Osteocyte (in vitro differentiated cells): ENCODE measurements around the gene LRBA. TPM values are rescaled to one million over a fixed set of nuclear protein-coding genes. Genes with fewer than 3 reads are reported as not detected.

Experiments used
- DNase-seq: peaks from one replicate; pipeline ENCODE4 v3.0.0; 2021; ENCODE audit warnings: mixed read lengths; ENCODE audit not compliant: unreplicated experiment; ENCODE audit errors: extremely low spot score
- H3K27ac Mint-ChIP-seq: one replicate; pipeline ENCODE4 v1.8.0; 2021; ENCODE audit warnings: mild to moderate bottlenecking, mixed read lengths; ENCODE audit not compliant: unreplicated experiment
- H3K27me3 Mint-ChIP-seq: one replicate; pipeline ENCODE4 v1.8.0; 2021; ENCODE audit warnings: mixed read lengths; ENCODE audit not compliant: unreplicated experiment
- H3K36me3 Mint-ChIP-seq: one replicate; pipeline ENCODE4 v1.8.0; 2021; ENCODE audit warnings: mixed read lengths; ENCODE audit not compliant: unreplicated experiment
- H3K4me1 Mint-ChIP-seq: one replicate; pipeline ENCODE4 v1.8.0; 2021; ENCODE audit warnings: mixed read lengths; ENCODE audit not compliant: unreplicated experiment
- H3K4me3 Mint-ChIP-seq: one replicate; pipeline ENCODE4 v1.8.0; 2021; ENCODE audit warnings: mild to moderate bottlenecking, moderate library complexity, mixed read lengths; ENCODE audit not compliant: unreplicated experiment
- H3K9me3 Mint-ChIP-seq: one replicate; pipeline ENCODE4 v1.8.0; 2021; ENCODE audit warnings: mixed read lengths; ENCODE audit not compliant: unreplicated experiment
- CTCF ChIP-seq: fragments of 200-600 bp; sonication (generic); IDR thresholded peaks from 2 replicates; pipeline ENCODE4 v1.5.0; 2021; ENCODE audit warnings: antibody characterized with exemption, mild to moderate bottlenecking, moderate library complexity
- total RNA-seq: library from RNA; stranded (reverse); gene quantifications from 2 replicates; pipeline ENCODE4 v1.2.1, GENCODE V29; 2021

Gene LRBA
- total RNA-seq, 1 donor from 2014 or later, result 40.8 TPM

GRCh38 chr4:150591406-150591805, 423.7 kb downstream of the LRBA start:
- peak overlapping the region; percentile 87 for H3K27ac Mint-ChIP-seq
- H3K4me3 Mint-ChIP-seq, result peak overlapping the region; percentile 99
- H3K36me3 Mint-ChIP-seq, result peaks cover 1% of the 10 kb centered on the region
- no peaks in the 10 kb centered on the region for H3K9me3 Mint-ChIP-seq
- peaks cover 70% of the 10 kb centered on the region for H3K4me1 Mint-ChIP-seq
- peak; percentile 91 for DNase-seq
- H3K27me3 Mint-ChIP-seq, result no peaks in the 10 kb centered on the region
- TF ChIP-seq CTCF, result peak; percentile 31

- Mint-ChIP-seq H3K27ac (peak overlapping the region; percentile 87), H3K36me3 (peaks cover 7% of the 10 kb centered on the region), H3K4me3 (peak overlapping the region; percentile 99), H3K27me3 (no peaks in the 10 kb centered on the region), H3K4me1 (peaks cover 71% of the 10 kb centered on the region), H3K9me3 (no peaks in the 10 kb centered on the region)
- DNase-seq, result no peak
- peak; percentile 4 for TF ChIP-seq CTCF
Observed at GRCh38 chr4:150590631-150591030, 424.5 kb downstream of the LRBA start.

GRCh38 chr4:150589157-150589556, 425.9 kb downstream of the LRBA start:
- peak overlapping the region; percentile 98 for H3K27ac Mint-ChIP-seq
- DNase-seq, result no peak
- peaks cover 13% of the 10 kb centered on the region for H3K36me3 Mint-ChIP-seq
- H3K4me1 Mint-ChIP-seq, result peaks cover 64% of the 10 kb centered on the region
- no peaks in the 10 kb centered on the region for H3K27me3 Mint-ChIP-seq
- H3K4me3 Mint-ChIP-seq, result peak overlapping the region; percentile 99
- H3K9me3 Mint-ChIP-seq, result no peaks in the 10 kb centered on the region
- no peak for TF ChIP-seq CTCF

- H3K27ac Mint-ChIP-seq, result peak overlapping the region; percentile 98
- H3K4me3 Mint-ChIP-seq, result peak overlapping the region; percentile 99
- no peaks in the 10 kb centered on the region for H3K9me3 Mint-ChIP-seq
- TF ChIP-seq CTCF, result no peak
- H3K27me3 Mint-ChIP-seq, result no peaks in the 10 kb centered on the region
- peaks cover 56% of the 10 kb centered on the region for H3K4me1 Mint-ChIP-seq
- peaks cover 21% of the 10 kb centered on the region for H3K36me3 Mint-ChIP-seq
- DNase-seq, result no peak
Observed at GRCh38 chr4:150588316-150588715, 426.8 kb downstream of the LRBA start.

- H3K4me3 Mint-ChIP-seq, result peak overlapping the region; percentile 99
- no peak for TF ChIP-seq CTCF
- no peaks in the 10 kb centered on the region for H3K27me3 Mint-ChIP-seq
- peaks cover 47% of the 10 kb centered on the region for H3K4me1 Mint-ChIP-seq
- no peaks in the 10 kb centered on the region for H3K9me3 Mint-ChIP-seq
- DNase-seq, result no peak
- peaks cover 22% of the 10 kb centered on the region for H3K36me3 Mint-ChIP-seq
- H3K27ac Mint-ChIP-seq, result peak overlapping the region; percentile 98
Observed at GRCh38 chr4:150586162-150586810, 428.8 kb downstream of the LRBA start.
